ENCODE data around the gene ADPRS. TPM values are rescaled to one million over a fixed set of nuclear protein-coding genes. Genes with fewer than 3 reads are reported as not detected.

The ADPRS gene
- total and polyA plus RNA-seq, 9 of the 15 experiments (the other 6 are each of a cell fraction or from before 2014, with no cell fraction given) = 5.9 to 40.0 (median 27.4) TPM

DNA sequence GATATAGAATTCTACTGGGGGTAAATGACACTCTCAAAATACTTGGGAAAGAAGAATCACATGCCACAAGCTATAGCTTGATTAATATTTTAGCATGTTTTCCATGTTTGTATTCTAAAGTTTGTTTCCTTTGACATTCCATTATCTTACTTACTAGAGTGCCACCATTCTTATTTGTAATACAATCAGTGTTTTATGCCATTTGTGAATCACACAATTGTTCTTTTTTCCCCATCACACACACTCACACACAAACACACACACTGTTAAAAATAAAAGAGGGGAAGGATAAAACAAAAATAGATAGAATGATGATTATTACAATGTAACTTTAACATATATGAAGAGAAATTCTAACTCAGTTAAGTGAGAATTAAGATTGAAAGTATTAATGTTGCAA, 20.8 kb upstream of the ADPRS start (continued):
- TF ChIP-seq, protein P1, sequence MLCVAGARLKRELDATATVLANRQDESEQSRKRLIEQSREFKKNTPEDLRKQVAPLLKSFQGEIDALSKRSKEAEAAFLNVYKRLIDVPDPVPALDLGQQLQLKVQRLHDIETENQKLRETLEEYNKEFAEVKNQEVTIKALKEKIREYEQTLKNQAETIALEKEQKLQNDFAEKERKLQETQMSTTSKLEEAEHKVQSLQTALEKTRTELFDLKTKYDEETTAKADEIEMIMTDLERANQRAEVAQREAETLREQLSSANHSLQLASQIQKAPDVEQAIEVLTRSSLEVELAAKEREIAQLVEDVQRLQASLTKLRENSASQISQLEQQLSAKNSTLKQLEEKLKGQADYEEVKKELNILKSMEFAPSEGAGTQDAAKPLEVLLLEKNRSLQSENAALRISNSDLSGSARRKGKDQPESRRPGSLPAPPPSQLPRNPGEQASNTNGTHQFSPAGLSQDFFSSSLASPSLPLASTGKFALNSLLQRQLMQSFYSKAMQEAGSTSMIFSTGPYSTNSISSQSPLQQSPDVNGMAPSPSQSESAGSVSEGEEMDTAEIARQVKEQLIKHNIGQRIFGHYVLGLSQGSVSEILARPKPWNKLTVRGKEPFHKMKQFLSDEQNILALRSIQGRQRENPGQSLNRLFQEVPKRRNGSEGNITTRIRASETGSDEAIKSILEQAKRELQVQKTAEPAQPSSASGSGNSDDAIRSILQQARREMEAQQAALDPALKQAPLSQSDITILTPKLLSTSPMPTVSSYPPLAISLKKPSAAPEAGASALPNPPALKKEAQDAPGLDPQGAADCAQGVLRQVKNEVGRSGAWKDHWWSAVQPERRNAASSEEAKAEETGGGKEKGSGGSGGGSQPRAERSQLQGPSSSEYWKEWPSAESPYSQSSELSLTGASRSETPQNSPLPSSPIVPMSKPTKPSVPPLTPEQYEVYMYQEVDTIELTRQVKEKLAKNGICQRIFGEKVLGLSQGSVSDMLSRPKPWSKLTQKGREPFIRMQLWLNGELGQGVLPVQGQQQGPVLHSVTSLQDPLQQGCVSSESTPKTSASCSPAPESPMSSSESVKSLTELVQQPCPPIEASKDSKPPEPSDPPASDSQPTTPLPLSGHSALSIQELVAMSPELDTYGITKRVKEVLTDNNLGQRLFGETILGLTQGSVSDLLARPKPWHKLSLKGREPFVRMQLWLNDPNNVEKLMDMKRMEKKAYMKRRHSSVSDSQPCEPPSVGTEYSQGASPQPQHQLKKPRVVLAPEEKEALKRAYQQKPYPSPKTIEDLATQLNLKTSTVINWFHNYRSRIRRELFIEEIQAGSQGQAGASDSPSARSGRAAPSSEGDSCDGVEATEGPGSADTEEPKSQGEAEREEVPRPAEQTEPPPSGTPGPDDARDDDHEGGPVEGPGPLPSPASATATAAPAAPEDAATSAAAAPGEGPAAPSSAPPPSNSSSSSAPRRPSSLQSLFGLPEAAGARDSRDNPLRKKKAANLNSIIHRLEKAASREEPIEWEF (CRISPR knock-in tag; IDR thresholded peaks at IDR 0.05) = no peak
- TF ChIP-seq ZC3H11A (IDR thresholded peaks at IDR 0.05; ENCODE audit: low read depth, low read length) = no peak

DNA sequence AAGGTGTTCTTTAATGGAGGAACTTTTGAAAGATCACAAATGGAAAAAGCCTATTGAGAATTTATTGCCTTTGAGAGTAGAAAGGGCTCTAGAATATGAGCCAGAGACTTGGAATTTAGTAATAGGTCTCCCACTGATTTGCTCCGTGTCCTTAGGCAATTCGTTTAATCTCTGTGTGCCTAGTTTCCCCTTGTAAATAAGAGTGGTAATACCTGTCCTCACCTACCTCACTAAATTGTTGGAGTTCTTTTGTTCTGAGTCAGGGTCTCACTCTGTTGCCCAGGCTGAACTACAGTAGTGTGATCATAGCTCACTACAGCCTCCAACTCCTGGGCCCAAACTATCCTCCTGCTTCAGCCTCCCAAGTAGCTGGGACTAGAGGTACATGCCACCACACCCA, 19.8 kb upstream of the ADPRS start:
- no peaks in the 10 kb centered on the region for H3K9me3 ChIP-seq (replicated peaks; ENCODE audit: control insufficient read depth, insufficient read depth, low read depth, low read length)
- no peaks in the 10 kb centered on the region for H3K4me1 ChIP-seq (replicated peaks in 1 of 2; ENCODE audit: control insufficient read depth in 2 of 2, insufficient read depth in 2 of 2, low read length in 2 of 2)
- H3K27ac ChIP-seq (ENCODE audit: extremely low read depth, low read depth, low read length) = no peak overlapping the region
- no peaks in the 10 kb centered on the region for H4K20me1 ChIP-seq (replicated peaks; ENCODE audit: control insufficient read depth, insufficient read depth, low read length)
- no peak overlapping the region for H3K9ac ChIP-seq (ENCODE audit: insufficient read depth in 1 of 2, low read depth in 2 of 2, low read length in 2 of 2)
- ATAC-seq = no peak
- ChIA-PET POLR2A (interaction anchor here (0.9 kb wide), 1 partner anchor 8 kb away, joined by 3 read pairs; no protein-coding TSS in a partner anchor), CTCF (ENCODE audit: low intra/inter-chr PET ratio) (no interaction called here)
- 61% methylated on average over 2 of the region's 2 CpGs for WGBS (ENCODE audit: insufficient coverage, low coverage, missing lambda C conversion rate)
- FAIRE-seq = peak; percentile 58
- BruUV-seq (replicated peaks) = no TSS peak
- H3K79me2 ChIP-seq (ENCODE audit: control insufficient read depth, insufficient read depth, low read length) = no peaks in the 10 kb centered on the region
- DNase-seq (ENCODE audit: extremely low read depth in 1 of 4, low spot score in 3 of 4) = no peak
- TF ChIP-seq SAFB (IDR thresholded peaks at IDR 0.05; ENCODE audit: borderline replicate concordance, low read depth, low read length) = no peak
- TF ChIP-seq, protein P2, sequence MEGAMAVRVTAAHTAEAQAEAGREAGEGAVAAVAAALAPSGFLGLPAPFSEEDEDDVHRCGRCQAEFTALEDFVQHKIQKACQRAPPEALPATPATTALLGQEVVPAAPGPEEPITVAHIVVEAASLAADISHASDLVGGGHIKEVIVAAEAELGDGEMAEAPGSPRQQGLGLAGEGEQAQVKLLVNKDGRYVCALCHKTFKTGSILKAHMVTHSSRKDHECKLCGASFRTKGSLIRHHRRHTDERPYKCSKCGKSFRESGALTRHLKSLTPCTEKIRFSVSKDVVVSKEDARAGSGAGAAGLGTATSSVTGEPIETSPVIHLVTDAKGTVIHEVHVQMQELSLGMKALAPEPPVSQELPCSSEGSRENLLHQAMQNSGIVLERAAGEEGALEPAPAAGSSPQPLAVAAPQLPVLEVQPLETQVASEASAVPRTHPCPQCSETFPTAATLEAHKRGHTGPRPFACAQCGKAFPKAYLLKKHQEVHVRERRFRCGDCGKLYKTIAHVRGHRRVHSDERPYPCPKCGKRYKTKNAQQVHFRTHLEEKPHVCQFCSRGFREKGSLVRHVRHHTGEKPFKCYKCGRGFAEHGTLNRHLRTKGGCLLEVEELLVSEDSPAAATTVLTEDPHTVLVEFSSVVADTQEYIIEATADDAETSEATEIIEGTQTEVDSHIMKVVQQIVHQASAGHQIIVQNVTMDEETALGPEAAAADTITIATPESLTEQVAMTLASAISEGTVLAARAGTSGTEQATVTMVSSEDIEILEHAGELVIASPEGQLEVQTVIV (CRISPR knock-in tag; IDR thresholded peaks at IDR 0.05; ENCODE audit: borderline replicate concordance) = no peak
- TF ChIP-seq, protein P3, sequence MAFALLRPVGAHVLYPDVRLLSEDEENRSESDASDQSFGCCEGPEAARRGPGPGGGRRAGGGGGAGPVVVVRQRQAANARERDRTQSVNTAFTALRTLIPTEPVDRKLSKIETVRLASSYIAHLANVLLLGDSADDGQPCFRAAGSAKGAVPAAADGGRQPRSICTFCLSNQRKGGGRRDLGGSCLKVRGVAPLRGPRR (CRISPR knock-in tag; IDR thresholded peaks at IDR 0.05) = no peak
- no peaks in the 10 kb centered on the region for H3K36me3 ChIP-seq (ENCODE audit: control insufficient read depth, insufficient read depth, low read length)
- H3K4me2 ChIP-seq (ENCODE audit: insufficient read depth, low read length) = no peak overlapping the region
- no peaks in the 10 kb centered on the region for H3K9me1 ChIP-seq (ENCODE audit: control insufficient read depth, insufficient read depth, low read length)
- no peak overlapping the region for H2AFZ ChIP-seq (ENCODE audit: low read depth, low read length)
- no peak overlapping the region for H3K4me3 ChIP-seq
- no peaks in the 10 kb centered on the region for H3K27me3 ChIP-seq (ENCODE audit: control insufficient read depth in 2 of 2, insufficient read depth in 2 of 2, low read length in 2 of 2)
- intact Hi-C loops (cut with micrococcal nuclease) (no loop called here), in situ Hi-C loops (cut with MboI) (no loop called here)
